HG03378 (cell line): ENCODE data around the gene AANAT.

Source experiments
- ATAC-seq: cut with Tn5 transposase; IDR thresholded peaks from one replicate; pipeline ENCODE4 v1.9.1; 2021; ENCODE audit warnings: mild to moderate bottlenecking, moderate library complexity; ENCODE audit not compliant: unreplicated experiment

AANAT gene

GRCh38 chr17:76441686-76442340 is 25.6 kb upstream of the AANAT start:
- ATAC-seq, result no peak

- ATAC-seq, result no peak
Observed at GRCh38 chr17:76442341-76443338, 24.8 kb upstream of the AANAT start.

- ATAC-seq, result no peak
Observed at GRCh38 chr17:76444518-76445311, 22.7 kb upstream of the AANAT start.

GRCh38 chr17:76445697-76446448 is 21.5 kb upstream of the AANAT start:
- no peak for ATAC-seq

- ATAC-seq, result no peak
Observed at GRCh38 chr17:76446449-76447231, 20.8 kb upstream of the AANAT start.

GRCh38 chr17:76447931-76448652 is 19.3 kb upstream of the AANAT start:
- no peak for ATAC-seq

- ATAC-seq, result no peak
Observed at GRCh38 chr17:76449126-76449525, 18.3 kb upstream of the AANAT start.

- ATAC-seq, result no peak
Observed at GRCh38 chr17:76451506-76451905, 15.9 kb upstream of the AANAT start.

- no peak for ATAC-seq
Observed at GRCh38 chr17:76452127-76452659, 15.2 kb upstream of the AANAT start.

- no peak for ATAC-seq
Observed at GRCh38 chr17:76452660-76453430, 14.6 kb upstream of the AANAT start, which contains the start of gene UBE2O. TSS of gene UBE2O (minus strand) at chr17:76453152. CDS start at chr17:76453141, 11 bp downstream.

- no peak for ATAC-seq
Observed at GRCh38 chr17:76453431-76453743, 14.0 kb upstream of the AANAT start.

GRCh38 chr17:76458580-76459490 is 8.6 kb upstream of the AANAT start:
- no peak for ATAC-seq

- no peak for ATAC-seq
Observed at GRCh38 chr17:76459674-76460073, 7.7 kb upstream of the AANAT start.

- no peak for ATAC-seq
Observed at GRCh38 chr17:76461765-76462555, 5.4 kb upstream of the AANAT start.

GRCh38 chr17:76462556-76463290 is 4.7 kb upstream of the AANAT start:
- no peak for ATAC-seq

GRCh38 chr17:76466775-76467130 is 650 bp upstream of the AANAT start:
- ATAC-seq, result no peak
